Measurements from ENCODE around the gene MICAL3.

- no peak for TF ChIP-seq CTCF (IDR thresholded peaks at IDR 0.05; ENCODE audit: low read length)
- TF ChIP-seq EZH2 (IDR thresholded peaks at IDR 0.05; ENCODE audit: borderline replicate concordance, low read length), result no peak
Measured at GRCh38 chr22:17803609-17804270, 220.6 kb downstream of the MICAL3 start.
